Measurements from ENCODE around the gene NR5A1.

The NR5A1 gene

DNA sequence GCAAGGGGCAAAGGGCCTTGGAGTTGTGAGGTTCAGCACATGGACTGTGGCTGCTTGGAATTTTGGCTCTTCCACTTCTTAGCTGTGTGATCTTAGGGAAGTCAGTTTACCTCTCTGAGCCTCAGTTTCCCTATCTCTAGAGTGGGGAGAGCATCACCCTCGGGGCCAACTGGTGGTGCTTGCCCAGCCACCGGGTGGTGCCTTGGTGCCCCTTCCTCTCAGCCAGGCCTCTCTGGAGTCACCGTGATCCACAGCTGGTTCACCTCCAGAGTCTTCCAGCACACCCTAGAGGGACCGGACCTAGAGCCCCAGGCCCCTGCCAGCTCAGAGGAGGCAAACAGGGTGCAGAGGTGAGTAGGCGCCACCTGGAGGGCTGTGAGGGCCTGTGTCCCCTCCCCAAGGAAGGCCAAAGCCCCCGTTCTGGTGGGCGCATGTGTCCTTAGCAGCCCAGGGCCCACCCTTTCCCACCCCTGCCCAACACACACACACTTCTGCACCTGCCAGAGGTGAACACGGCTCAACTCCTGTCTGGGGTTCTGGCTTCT lies 49.2 kb downstream of the NR5A1 start:
- Histone ChIP-seq H2BK12ac (ENCODE audit: low read length in 2 of 2) (no peak overlapping the region), H3K18ac (ENCODE audit: low read depth in 1 of 2, low read length in 2 of 2) (no peak overlapping the region), H3K27ac (ENCODE audit: low read length, poor library complexity, severe bottlenecking) (no peak overlapping the region), H3K4me3 (ENCODE audit: insufficient read depth in 1 of 2, low read depth in 1 of 2, low read length in 2 of 2) (no peak overlapping the region), H3K4ac (ENCODE audit: low read depth in 1 of 2, low read length in 2 of 2) (no peak overlapping the region), H2BK15ac (ENCODE audit: low read depth, poor library complexity, severe bottlenecking) (no peak overlapping the region), H3K27me3 (ENCODE audit: control insufficient read depth in 1 of 2, insufficient read depth in 1 of 2, low read length in 2 of 2) (peaks cover 22 to 60% of the 10 kb centered on the region in 2 experiments), H2BK120ac (ENCODE audit: low read depth, low read length) (no peak overlapping the region), H3K9me3 (ENCODE audit: control insufficient read depth, low read length) (peaks cover 2% of the 10 kb centered on the region), H3K4me2 (ENCODE audit: low read length, poor library complexity, severe bottlenecking) (no peak overlapping the region), H2BK5ac (ENCODE audit: low read depth, low read length, poor library complexity, severe bottlenecking) (no peak overlapping the region), H3K4me1 (ENCODE audit: control insufficient read depth, insufficient read depth, low read depth, low read length) (peaks cover 7% of the 10 kb centered on the region), H3K79me1 (replicated peaks; ENCODE audit: low read length, poor library complexity, severe bottlenecking) (no peaks in the 10 kb centered on the region), H2AK5ac (ENCODE audit: low read length, severe bottlenecking) (no peak overlapping the region), H4K91ac (ENCODE audit: low read length) (no peak overlapping the region), H3K14ac (ENCODE audit: low read length in 2 of 2) (peak overlapping the region in 1 of 2 experiments; percentile 71), H4K8ac (ENCODE audit: low read length) (no peak overlapping the region), H3K23ac (ENCODE audit: low read length in 2 of 2) (no peak overlapping the region), H3K9ac (ENCODE audit: low read length) (no peak overlapping the region), H3K36me3 (ENCODE audit: control insufficient read depth in 1 of 2, insufficient read depth in 2 of 2, low read depth in 1 of 2, low read length in 2 of 2) (no peaks in the 10 kb centered on the region), H2AFZ (ENCODE audit: low read depth, low read length) (no peak overlapping the region)
- WGBS, result 81% methylated on average over 8 of the region's 8 CpGs
- no peak for DNase-seq

DNA sequence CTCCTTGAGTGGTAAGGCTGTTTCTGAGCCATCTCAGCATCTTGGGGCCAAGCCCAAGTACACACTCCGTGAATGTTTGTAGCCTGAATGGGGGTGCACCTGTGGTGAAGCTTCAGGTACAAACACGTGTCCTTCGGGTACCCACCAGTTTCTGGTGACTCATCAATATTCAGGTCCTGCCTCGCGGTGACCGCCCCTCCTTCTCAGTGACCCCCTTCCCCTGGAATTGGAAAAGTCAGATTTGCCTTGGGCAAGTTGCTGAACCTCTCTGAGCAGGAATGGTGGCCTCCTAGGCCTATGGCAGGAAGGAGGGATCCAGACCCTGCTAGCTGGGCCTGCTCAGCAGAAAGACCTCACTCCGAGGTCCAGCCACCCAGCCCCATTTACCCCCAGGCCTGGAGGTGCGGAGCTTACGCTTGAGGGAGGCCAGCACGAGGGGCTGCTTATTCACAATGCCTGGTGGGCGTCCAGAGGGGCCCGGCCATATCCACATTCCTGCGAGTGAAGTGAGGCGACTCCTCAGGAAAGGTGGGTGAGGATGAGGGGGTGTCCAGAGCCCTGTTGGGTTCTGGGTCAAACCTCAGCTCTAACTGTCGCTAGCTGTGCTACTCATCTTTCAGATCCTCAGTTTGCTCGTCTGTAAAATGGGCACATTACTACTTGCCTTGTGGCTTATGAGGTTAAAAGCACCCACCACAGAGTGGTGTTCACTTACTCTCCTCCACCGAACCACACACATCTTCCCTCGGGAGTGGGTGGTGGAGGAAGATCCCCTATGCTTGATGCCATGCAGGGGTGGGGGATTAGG lies 49.9 kb downstream of the NR5A1 start:
- H3K18ac ChIP-seq (ENCODE audit: low read depth in 1 of 2, low read length in 2 of 2), result no peak overlapping the region
- no peak overlapping the region for H4K8ac ChIP-seq (ENCODE audit: low read length)
- no peak overlapping the region for H4K91ac ChIP-seq (ENCODE audit: low read length)
- no peak overlapping the region for H2AK5ac ChIP-seq (ENCODE audit: low read length, severe bottlenecking)
- H2AFZ ChIP-seq (ENCODE audit: low read depth, low read length), result no peak overlapping the region
- H3K14ac ChIP-seq (ENCODE audit: low read length in 2 of 2), result no peak overlapping the region
- no peak overlapping the region for H2BK5ac ChIP-seq (ENCODE audit: low read depth, low read length, poor library complexity, severe bottlenecking)
- DNase-seq, result no peak
- no peak overlapping the region for H2BK12ac ChIP-seq (ENCODE audit: low read length in 2 of 2)
- H3K4ac ChIP-seq (ENCODE audit: low read depth in 1 of 2, low read length in 2 of 2), result no peak overlapping the region
- H3K79me1 ChIP-seq (replicated peaks; ENCODE audit: low read length, poor library complexity, severe bottlenecking), result no peaks in the 10 kb centered on the region
- H3K4me1 ChIP-seq (ENCODE audit: control insufficient read depth, insufficient read depth, low read depth, low read length), result peaks cover 9% of the 10 kb centered on the region
- no peak overlapping the region for H3K23ac ChIP-seq (ENCODE audit: low read length in 2 of 2)
- no peak overlapping the region for H3K4me2 ChIP-seq (ENCODE audit: low read length, poor library complexity, severe bottlenecking)
- WGBS, result 85% methylated on average over 17 of the region's 18 CpGs
- H3K9me3 ChIP-seq (ENCODE audit: control insufficient read depth, low read length), result no peaks in the 10 kb centered on the region
- no peak overlapping the region for H3K4me3 ChIP-seq (ENCODE audit: insufficient read depth in 1 of 2, low read depth in 1 of 2, low read length in 2 of 2)
- H3K9ac ChIP-seq (ENCODE audit: low read length), result no peak overlapping the region
- H2BK120ac ChIP-seq (ENCODE audit: low read depth, low read length), result no peak overlapping the region
- no peak overlapping the region for H3K27ac ChIP-seq (ENCODE audit: low read length, poor library complexity, severe bottlenecking)
- H2BK15ac ChIP-seq (ENCODE audit: low read depth, poor library complexity, severe bottlenecking), result no peak overlapping the region
- no peaks in the 10 kb centered on the region for H3K36me3 ChIP-seq (ENCODE audit: control insufficient read depth in 1 of 2, insufficient read depth in 2 of 2, low read depth in 1 of 2, low read length in 2 of 2)
- peaks cover 29 to 60% of the 10 kb centered on the region in 2 experiments for H3K27me3 ChIP-seq (ENCODE audit: control insufficient read depth in 1 of 2, insufficient read depth in 1 of 2, low read length in 2 of 2)

- DNase-seq, result no peak
- Histone ChIP-seq H2AK5ac (ENCODE audit: low read length, severe bottlenecking) (no peak overlapping the region), H2BK120ac (ENCODE audit: low read depth, low read length) (no peak overlapping the region), H3K79me1 (replicated peaks; ENCODE audit: low read length, poor library complexity, severe bottlenecking) (no peaks in the 10 kb centered on the region), H3K4ac (ENCODE audit: low read depth in 1 of 2, low read length in 2 of 2) (no peak overlapping the region), H3K9me3 (ENCODE audit: control insufficient read depth, low read length) (no peaks in the 10 kb centered on the region), H3K27me3 (ENCODE audit: control insufficient read depth in 1 of 2, insufficient read depth in 1 of 2, low read length in 2 of 2) (peaks cover 37 to 65% of the 10 kb centered on the region in 2 experiments), H3K4me3 (ENCODE audit: insufficient read depth in 1 of 2, low read depth in 1 of 2, low read length in 2 of 2) (no peak overlapping the region), H3K14ac (ENCODE audit: low read length in 2 of 2) (no peak overlapping the region), H2BK12ac (ENCODE audit: low read length in 2 of 2) (no peak overlapping the region), H2AFZ (ENCODE audit: low read depth, low read length) (no peak overlapping the region), H2BK15ac (ENCODE audit: low read depth, poor library complexity, severe bottlenecking) (no peak overlapping the region), H3K4me2 (ENCODE audit: low read length, poor library complexity, severe bottlenecking) (no peak overlapping the region), H3K18ac (ENCODE audit: low read depth in 1 of 2, low read length in 2 of 2) (no peak overlapping the region), H3K9ac (ENCODE audit: low read length) (no peak overlapping the region), H3K23ac (ENCODE audit: low read length in 2 of 2) (no peak overlapping the region), H4K8ac (ENCODE audit: low read length) (no peak overlapping the region), H3K4me1 (ENCODE audit: control insufficient read depth, insufficient read depth, low read depth, low read length) (peaks cover 9% of the 10 kb centered on the region), H2BK5ac (ENCODE audit: low read depth, low read length, poor library complexity, severe bottlenecking) (no peak overlapping the region), H4K91ac (ENCODE audit: low read length) (no peak overlapping the region), H3K36me3 (ENCODE audit: control insufficient read depth in 1 of 2, insufficient read depth in 2 of 2, low read depth in 1 of 2, low read length in 2 of 2) (no peaks in the 10 kb centered on the region), H3K27ac (ENCODE audit: low read length, poor library complexity, severe bottlenecking) (no peak overlapping the region)
- 68% methylated on average over 15 of the region's 15 CpGs for WGBS
These were observed 50.7 kb downstream of the NR5A1 start for GRCh38 chr9:124456341-124457078.

- Histone ChIP-seq H2BK120ac (ENCODE audit: low read depth, low read length) (no peak overlapping the region), H3K9ac (ENCODE audit: low read length) (no peak overlapping the region), H3K14ac (ENCODE audit: low read length in 2 of 2) (no peak overlapping the region), H2AK5ac (ENCODE audit: low read length, severe bottlenecking) (no peak overlapping the region), H3K4me3 (ENCODE audit: insufficient read depth in 1 of 2, low read depth in 1 of 2, low read length in 2 of 2) (no peak overlapping the region), H3K23ac (ENCODE audit: low read length in 2 of 2) (no peak overlapping the region), H3K27ac (ENCODE audit: low read length, poor library complexity, severe bottlenecking) (no peak overlapping the region), H3K79me1 (replicated peaks; ENCODE audit: low read length, poor library complexity, severe bottlenecking) (no peaks in the 10 kb centered on the region), H3K4me2 (ENCODE audit: low read length, poor library complexity, severe bottlenecking) (no peak overlapping the region), H2BK5ac (ENCODE audit: low read depth, low read length, poor library complexity, severe bottlenecking) (no peak overlapping the region), H3K4me1 (ENCODE audit: control insufficient read depth, insufficient read depth, low read depth, low read length) (peaks cover 10% of the 10 kb centered on the region), H3K18ac (ENCODE audit: low read depth in 1 of 2, low read length in 2 of 2) (no peak overlapping the region), H3K4ac (ENCODE audit: low read depth in 1 of 2, low read length in 2 of 2) (no peak overlapping the region), H4K8ac (ENCODE audit: low read length) (no peak overlapping the region), H3K9me3 (ENCODE audit: control insufficient read depth, low read length) (no peaks in the 10 kb centered on the region), H2BK12ac (ENCODE audit: low read length in 2 of 2) (no peak overlapping the region), H3K27me3 (ENCODE audit: control insufficient read depth in 1 of 2, insufficient read depth in 1 of 2, low read length in 2 of 2) (peaks cover 44 to 71% of the 10 kb centered on the region in 2 experiments), H4K91ac (ENCODE audit: low read length) (no peak overlapping the region), H2BK15ac (ENCODE audit: low read depth, poor library complexity, severe bottlenecking) (peak overlapping the region; percentile 12), H3K36me3 (ENCODE audit: control insufficient read depth in 1 of 2, insufficient read depth in 2 of 2, low read depth in 1 of 2, low read length in 2 of 2) (no peaks in the 10 kb centered on the region), H2AFZ (ENCODE audit: low read depth, low read length) (no peak overlapping the region)
- 84% methylated on average over 7 of the region's 7 CpGs for WGBS
- no peak for DNase-seq
These were observed 51.4 kb downstream of the NR5A1 start for GRCh38 chr9:124455820-124456219.

Data from mesenchymal stem cell (in vitro differentiated cells and primary cell).